Kidney tubule cell (primary cell): ENCODE measurements around the gene KYAT1.
A peak's percentile ranks its signal among the peaks of the same experiment; 100 is the strongest.

Experiments
- DNase-seq: peaks from one replicate; pipeline ENCODE4 v3.0.0-alpha.2; 2018; ENCODE audit warnings: low spot score

KYAT1 gene

DNA sequence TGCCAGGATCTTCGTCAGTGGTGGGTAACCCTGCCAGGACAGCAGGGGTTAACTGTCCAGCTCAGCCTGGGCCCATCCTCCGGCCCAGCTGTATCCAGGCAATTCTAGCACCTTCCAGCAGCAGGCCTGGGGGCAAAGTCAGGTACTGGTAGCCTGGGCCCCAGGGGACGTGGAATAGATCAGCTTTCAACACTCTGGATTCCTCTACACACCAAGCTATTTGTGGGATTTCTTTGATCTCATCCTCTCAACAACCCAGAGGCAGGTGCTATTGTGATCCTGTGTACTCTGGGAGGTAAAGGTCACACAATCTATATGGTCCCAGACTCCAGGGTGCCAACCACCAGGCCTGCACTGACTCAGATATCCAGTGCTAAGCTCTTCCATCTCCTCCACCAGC lies 43.4 kb downstream of the KYAT1 start:
- no peak for DNase-seq

DNA sequence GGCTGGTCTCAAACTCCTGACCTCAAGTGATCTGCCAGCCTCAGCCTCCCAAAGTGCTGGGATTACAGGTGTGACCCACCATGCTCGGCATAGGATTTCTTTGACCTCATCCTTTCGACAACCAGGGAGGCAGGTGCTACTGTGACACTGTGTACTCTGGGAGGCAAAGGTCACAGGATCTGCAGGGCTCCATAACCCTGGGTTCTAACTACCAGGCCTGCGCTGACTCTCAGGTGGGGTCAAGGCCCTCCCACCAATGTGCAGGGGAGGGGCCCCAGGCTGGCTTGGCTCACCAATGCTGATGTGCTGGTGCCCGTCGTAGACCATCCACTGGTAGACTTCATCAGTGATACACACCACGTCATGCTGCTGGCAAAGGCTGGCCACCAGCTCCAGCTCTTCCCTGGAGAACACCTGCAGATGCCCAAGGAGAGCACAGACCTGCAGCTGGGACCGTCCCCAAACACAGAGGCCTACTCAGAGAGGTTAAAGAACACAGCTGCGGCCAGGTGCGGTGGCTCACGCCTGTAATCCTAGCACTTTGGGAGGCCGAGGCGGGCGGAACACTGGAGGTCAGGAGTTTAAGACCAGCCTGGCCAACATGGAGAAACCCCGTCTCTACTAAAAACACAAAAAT lies 45.1 kb downstream of the KYAT1 start:
- no peak for DNase-seq

DNA sequence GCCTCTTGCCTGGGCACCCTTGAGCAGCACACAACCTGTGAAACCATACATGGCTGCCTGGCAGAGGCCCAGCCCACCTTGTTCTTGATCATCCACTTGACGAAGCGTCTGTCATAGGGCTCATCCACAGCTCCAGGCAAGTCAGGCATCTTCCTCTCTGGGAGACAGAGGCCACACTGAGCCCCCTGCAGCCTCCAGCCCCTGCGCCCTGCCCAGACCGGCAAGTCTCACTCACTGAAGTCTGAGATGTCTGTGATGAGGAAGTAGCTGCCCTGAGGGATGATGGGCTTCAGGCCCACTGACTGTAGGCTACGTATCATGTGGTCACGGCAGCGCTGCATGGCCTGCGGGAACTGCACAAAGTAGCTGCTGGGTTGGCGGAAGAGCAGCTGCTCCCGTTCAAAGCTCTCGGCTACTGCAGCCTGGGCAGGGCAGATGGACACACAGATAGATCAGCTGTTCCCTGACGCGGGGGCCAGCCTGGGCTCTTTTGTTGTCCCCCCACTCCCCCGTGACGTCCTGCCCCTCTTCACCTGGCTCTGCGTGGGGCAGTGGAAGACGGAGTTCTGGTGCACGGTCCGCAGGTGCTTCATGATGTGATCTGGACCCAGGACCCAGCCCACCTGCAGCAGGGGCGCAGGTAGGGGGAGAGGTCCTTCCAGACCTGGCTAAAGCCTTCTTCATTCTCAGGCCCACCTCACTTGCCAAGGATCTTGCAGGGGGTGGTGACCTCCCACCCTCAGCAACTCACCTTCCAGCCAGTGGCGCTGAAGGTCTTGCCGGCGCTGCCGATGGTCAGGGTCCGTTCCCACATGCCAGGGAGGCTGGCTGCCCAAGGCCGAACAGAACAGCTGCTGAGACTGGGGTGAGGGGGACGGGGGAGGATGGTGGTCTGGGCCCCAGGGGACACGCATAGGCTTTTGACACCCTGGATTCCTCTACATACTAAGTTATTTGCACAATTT lies 46.2 kb downstream of the KYAT1 start:
- no peak for DNase-seq

DNA sequence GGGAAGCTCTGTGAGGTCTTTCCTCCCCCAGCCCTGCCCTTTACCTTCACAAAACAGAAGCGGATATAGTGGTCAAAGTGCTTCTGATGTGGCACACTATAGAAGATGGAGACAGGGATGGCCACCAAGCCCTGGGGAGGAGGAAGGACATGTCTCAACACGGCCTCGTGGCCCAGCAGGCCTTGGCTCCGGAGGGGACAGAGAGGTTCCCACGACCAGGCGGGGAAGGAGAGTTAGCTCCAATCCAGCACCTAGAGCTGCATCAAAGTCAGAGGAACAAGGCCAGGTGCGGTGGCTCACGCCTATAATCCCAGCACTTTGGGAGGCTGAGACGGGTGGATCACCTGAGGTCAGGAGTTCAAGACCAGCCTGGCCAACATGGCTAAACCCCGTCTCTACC lies 48.1 kb downstream of the KYAT1 start:
- DNase-seq = no peak

DNA sequence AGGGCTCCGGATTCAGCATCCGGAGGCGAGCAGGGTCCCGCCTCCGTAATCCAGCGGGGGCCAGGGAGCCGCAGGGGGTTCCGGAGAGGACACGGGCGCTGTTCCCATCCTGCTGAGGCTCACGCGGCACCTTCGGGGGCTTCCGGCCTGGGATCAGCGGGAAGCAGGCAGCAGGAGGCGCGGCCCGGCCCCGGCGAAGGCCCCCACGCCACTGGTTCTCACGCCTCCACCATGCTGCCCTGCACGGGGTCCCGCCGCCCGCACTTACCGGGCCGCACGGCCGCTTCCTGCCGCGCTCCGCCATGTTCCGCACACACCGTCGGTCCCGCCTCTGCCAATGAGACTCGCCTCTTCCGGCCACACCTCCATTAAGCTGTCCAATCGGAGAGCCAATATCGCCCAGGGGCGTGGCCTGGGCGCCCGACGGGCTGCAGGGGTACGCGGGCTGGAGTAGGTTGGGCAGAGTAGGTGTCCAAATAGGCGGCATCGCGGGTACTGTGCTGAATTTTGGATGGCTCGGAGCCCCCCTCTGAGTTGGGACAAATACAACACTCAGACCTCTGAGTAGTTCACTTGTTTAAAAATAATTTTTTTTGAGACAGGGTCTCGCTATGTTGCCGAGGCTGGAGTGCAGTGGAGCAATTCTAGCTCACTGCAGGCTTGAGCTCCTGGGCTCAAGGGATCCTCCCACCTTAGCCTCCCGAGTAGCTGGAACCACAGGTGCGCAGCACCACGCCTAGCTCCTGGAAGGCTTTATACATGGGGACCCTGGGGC lies 52.1 kb downstream of the KYAT1 start, which contains the start of gene SPOUT1:
SPOUT1 (minus strand) TSS at position 318 of the 775 bp plus-strand sequence; CDS start at position 304, 14 bp downstream.
- DNase-seq = peak; percentile 93

DNA sequence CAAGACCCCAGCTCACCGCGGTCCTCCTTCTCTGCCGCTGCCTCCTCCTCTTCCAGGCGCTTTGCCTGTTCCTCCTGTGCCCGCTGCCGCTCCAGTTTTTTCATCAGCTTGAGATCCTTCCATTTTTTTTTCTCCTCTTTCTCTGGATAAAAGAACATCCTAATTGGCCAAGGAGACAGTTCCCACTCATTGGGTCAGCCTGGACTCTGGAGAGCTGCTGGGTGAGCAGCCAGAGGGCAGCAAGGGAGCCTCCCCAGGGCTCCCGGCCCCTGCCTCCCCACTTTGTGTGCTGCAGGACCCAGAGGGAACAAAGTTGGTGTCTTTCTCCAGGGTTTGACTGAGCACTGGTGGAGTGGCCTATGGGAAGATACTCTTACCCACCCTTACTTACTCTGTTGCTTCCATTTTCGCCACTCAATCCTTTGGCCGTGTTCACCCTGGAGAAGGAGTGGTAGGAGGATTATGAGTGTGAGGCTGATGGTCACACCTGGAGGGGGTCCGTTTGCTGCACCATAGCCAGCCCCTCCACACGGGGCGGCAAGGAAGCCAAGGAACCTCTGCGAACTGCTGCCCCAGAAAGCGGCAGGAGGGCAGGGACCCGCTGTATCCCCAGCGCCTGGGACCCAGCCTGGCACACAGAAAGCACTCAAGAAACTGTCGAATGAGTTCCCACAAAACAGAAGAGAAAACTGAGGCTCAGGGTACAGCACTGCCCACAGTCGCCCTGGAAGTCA lies 52.9 kb downstream of the KYAT1 start:
- DNase-seq = peak; percentile 9

DNA sequence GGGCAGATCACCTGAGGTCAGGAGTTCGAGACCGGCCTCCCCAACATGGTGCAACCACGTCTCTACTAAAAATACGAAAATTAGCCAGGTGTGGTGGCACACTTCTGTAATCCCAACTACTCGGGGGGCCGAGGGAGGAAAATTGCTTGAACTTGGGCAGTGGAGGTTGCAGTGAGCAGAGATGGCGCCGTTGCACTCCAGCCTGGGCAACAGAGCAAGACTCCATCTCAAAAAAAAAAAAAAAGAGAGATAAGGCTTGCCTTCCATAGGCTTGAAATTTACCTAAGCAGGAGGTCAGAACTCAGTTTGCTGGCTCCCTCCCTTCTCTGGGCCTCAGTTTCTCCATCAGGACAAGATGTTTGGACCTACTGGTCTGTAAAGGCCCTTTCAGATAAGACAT lies 53.5 kb downstream of the KYAT1 start:
- no peak for DNase-seq

DNA sequence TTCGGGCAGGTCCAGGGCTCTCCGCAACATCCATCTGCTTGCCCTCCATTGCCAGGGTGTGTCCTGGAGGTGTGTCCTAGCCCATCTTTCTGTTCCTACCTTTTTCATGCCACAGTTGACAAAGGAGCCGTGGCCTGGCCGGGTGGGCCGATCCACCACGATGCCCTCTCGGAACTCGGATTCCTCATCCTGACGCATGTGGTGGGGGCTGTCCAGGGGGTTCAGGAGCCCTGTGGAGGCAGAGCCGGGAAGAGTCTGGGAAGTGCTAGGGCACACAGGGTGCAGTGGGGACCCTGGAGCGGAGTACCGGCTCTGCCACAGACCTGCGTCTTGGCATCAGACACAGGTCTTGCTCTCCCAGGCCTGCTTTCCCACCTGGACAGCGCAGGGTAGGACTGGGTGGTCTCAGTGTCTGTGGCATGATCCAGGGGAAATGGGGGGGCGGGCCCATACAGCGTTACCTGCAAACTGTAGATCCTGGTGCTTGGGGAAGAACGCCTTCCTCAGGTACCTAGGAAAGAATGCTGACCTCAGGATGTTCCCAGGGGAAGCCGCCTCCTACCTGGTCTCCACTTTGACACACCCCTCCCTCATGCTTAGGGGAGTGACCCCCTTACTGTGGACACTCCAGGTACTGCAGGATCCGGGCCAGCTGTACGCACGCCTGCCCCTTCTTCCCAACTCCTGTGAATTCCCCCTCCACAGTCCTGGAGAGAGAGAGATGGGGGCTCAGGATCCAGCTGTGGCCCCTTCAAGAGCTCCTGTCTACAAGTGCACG lies 55.6 kb downstream of the KYAT1 start:
- no peak for DNase-seq

DNA sequence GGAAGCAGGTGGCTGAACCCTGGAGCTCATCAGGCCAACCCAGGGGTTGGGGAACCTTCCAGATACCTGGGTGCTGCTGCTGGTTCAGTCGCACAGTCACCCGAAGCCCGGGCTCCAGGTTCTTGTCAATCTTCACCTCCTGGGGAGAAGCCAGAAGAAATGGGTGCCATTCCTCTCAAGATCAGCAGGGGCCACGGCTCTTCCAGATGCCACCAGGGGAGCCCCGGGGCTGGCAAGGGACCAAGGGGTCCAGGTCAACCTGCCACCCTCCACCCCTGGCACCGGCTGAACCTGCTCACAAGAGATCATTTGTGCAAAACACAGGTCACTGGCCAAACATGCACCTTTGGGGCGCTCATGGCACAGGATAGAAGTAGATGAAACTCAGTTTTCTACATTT lies 56.8 kb downstream of the KYAT1 start:
- no peak for DNase-seq

DNA sequence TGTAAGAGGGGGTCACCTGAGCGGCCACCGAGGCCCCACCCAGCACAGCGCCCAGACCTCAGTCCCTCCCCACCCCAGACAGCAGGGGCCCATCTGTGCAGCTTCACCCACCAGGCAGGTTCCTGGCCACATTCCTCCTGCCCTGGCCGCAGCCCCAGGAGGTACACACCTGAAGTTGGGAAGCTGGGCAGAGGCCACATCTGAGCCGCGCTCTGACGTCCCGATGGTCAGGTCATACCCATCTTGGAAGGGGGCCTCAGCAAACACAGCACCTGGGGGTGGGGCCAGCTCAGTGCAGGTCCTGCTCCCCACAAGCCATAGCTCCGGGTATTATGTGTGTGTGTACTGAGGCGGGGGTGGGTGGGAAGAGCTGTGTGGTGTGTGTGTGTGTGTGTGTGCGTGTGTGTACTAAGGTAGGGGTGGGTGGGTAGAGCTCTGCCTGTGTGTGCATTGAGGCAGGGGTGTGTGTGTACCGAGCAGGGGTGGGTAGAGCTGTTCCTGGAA lies 57.8 kb downstream of the KYAT1 start:
- DNase-seq = no peak

DNA sequence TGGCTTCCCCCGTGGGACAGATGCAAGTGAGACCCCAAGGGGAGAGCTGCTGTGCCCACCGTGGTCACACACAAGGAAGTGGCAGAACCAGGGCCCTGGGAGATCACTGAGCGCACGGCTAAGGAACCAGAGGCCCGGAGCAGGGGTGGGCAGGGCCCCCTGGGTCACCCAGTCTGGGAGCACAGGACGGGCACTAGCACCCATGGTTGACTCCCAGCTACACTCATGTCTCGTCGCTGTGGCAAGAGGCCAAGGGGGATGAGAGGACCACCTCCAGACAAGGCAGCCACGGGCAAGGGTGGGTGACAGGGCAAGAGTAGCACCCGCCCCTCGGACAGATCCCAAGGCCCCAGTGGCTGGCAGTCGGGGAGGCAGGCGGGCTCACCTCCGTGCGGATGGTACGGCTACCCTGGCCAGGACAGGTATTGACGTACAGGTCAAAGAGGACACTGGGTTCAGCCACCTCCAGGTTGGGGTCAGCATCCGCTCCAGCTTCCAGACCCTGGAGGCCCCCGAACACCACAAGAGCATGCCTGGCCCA lies 58.3 kb downstream of the KYAT1 start:
- no peak for DNase-seq

DNA sequence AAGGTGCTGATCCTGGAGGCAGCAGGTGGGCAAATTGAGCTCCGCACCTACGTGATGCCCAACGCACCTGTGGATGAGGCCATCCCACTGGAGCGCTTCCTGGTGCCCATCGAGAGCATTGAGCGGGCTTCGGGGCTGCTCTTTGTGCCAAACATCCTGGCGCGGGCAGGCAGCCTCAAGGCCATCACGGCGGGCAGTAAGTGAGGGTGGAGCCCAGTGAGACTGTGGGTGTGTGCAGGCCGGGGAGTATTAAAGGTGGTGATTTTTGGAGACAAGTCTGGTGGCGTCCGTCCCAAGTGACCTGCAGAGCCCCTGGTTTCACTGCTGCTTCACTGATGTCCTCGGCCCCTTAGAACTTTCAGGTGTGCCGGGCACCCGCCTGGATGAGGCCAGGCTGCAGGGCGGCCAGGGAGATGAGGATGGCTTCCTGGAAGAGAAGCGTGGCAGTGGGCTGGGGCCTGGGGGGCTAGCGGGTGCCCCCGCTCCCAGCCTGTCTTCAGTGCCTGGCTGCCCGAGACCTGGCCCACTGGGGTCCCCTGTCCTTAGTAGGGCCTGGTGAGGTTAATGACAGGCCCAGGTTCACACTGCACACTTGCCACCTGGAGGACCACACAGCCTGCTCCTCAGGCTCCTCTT lies 59.2 kb downstream of the KYAT1 start:
- DNase-seq = no peak

DNA sequence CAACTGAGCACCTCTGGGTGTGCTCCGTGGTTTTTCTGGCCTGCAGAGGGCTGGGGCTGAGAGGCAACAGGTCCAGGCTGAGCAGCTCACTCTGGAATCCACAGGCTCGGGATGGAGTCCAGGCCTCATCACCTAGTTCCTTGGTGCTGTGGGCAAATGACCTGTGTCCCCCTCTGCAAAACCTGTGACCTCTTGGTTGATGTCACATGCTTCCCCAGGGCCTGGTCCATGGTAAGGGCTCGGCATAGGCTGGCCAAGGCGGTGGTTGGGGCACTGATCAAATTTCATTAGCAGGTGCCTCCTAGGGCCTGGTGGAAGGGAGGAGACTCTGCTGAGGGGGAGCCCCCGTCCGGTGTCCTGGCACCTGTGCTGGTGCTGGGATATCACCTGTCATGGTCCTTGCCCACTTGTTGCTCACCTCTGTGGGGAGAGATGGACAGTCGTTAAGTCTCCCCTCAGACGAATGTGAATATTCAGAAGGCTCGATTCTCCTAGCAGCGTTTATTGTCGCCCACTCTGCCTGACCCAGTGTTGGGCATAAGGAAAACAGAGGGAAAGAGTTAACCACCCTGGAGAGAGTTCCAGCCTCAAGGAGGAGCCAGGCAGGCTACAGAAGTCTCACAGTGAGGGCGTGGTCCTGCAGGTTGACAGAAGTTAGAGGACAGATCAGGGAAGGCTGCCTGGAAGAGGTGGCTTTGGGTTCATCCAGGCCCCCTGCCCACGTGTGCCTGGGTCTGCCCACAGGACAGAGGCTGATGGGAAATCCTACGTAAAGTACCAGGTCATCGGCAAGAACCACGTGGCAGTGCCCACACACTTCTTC lies 60.0 kb downstream of the KYAT1 start:
- no peak for DNase-seq

DNA sequence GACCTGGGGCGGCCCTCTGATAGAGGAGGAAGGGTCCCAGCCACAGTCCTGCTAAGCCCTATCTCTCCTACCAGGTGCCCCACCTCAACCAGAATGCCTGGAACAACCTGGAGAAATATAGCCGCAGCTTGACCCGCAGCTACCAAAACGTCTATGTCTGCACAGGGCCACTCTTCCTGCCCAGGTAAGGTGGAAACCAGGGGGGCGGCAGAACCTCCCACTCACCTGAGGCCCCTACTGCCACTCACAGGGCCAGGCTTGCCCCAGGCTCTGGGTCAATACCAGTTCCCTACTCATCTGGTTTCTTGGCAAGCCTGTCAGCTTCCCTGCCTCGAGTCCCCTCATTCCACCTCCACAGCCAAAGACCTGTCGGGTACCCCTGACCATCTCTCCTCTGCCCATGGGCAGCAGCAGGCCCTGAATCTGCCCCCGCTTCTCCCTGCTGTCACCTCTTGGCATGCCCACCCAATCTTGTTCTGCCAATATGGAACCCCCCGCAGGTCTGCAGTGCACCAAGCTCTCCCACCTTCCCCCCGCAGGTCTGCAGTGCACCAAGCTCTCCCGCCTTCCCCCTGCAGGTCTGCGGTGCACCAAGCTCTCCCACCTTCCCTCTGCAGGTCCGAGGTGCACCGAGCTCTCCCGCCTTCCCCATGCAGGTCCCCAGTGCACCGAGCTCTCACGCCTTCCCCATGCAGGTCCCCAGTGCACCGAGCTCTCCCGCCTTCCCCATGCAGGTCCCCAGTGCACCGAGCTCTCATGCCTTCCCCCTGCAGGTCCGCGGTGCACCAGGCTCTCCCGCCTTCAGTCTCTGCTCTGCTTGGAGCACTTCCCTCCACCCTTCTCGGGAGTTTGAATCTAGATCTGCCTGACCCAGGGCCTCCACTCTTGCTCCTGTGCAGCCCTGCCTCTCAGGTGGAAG lies 60.8 kb downstream of the KYAT1 start:
- DNase-seq = no peak

DNA sequence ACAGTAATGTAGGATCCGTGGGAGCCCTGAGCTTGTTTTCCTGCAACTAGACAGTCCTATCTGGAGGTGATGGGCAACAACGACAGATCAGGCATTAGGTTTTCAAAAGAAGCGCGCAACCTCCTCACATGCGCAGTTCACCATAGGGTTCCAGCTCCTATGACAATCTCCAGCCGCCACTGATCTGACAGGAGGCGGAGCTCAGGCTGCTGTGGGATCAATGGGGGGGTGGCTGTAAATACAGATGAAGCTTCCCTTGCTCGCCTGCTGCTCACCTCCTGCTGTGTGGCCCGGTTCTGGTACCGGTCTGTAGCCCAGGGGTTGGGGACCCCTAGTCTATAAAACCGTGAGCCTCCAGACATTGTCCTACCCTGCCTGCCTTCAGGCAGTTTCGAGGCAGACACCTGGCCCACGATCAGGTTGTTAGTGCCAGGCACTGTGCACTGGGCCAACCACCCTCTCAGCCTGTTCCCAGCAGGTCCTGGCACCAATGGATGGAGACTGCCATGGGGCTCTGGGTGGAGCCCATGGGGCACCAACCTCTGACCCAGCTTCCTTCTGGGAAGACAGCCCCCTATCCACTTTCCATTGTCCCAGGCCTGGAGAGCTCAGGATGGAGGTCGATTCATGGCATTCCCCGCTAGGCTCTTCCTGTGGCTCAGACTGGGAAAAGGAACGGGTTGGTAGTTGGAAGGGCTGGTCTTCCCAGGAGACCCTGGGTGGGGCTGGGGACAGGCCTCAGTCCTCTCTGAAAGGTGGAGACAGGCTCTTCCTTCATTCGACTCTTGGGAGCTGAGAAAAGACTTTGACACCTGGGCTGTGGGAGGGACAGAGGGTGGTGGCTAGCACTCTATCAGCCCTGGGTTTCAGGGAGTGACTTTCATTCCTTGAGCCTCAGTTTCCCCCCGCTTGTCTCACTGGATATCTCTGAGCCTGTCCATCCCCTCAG lies 61.8 kb downstream of the KYAT1 start:
- no peak for DNase-seq

DNA sequence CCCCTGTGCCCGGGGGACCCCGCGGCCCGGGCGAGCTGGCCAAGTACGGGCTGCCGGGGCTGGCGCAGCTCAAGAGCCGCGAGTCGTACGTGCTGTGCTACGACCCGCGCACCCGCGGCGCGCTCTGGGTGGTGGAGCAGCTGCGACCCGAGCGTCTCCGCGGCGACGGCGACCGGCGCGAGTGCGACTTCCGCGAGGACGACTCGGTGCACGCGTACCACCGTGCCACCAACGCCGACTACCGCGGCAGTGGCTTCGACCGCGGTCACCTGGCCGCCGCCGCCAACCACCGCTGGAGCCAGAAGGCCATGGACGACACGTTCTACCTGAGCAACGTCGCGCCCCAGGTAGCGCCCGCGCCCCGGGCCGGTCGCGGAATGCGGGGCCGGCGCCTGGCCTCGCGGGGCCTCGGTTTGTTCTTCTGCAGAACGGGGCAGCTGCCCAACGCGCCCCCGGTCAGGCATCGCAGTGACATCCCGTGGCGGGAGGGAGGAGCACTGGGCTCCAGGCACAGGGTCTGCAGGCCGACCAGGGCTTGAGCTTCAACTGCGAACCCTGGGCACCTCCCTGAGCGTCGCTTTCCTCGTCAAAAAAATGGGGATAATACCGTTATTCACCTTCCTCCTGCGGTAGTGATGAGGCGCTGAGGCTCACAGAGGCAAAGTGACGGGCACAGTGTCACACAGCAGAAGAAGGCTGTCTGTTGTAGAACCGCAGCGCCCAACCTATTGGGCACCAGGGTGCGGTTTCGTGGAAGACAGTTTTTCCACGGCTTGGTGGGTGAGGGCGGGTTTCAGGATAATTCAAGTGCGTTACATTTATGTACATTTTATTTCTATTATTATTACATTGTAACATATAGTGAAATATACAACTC lies 62.7 kb downstream of the KYAT1 start:
- DNase-seq = peak; percentile 48
